ENCODE data around the gene CORO7.
"Not testable (repeated sequence)": the region's sequence is repeated elsewhere in the genome, so short reads cannot be mapped to it uniquely, and the experiment has no call there.

CORO7 gene

GRCh38 chr16:4344983-4345835, 71.2 kb downstream of the CORO7 start:
- peak; percentile 48 to 97 (median 74) for DNase-seq
- intact Hi-C loops (cut with DNase I): no loop called here

GRCh38 chr16:4344300-4344982, 72.0 kb downstream of the CORO7 start:
- DNase-seq; intact Hi-C loops (cut with DNase I): not testable (repeated sequence)

GRCh38 chr16:4342866-4343744, 73.3 kb downstream of the CORO7 start:
- peak in 1 of 10 donors; percentile 85 for DNase-seq
- intact Hi-C loops (cut with DNase I): no loop called here

- peak in 1 of 10 donors; percentile 80 for DNase-seq
- intact Hi-C loops (cut with DNase I): no loop called here
Measured at GRCh38 chr16:4341250-4341649, 75.1 kb downstream of the CORO7 start.

GRCh38 chr16:4340443-4340842, 76.0 kb downstream of the CORO7 start:
- DNase-seq: peak in 2 of 10 donors; percentile 68 to 77
- intact Hi-C loops (cut with DNase I): no loop called here

- intact Hi-C loops (cut with DNase I): no loop called here
- peak in 2 of 10 donors; percentile 82 to 89 for DNase-seq
Measured at GRCh38 chr16:4339909-4340308, 76.5 kb downstream of the CORO7 start.

- intact Hi-C loops (cut with DNase I): no loop called here
- no peak for DNase-seq
Measured at GRCh38 chr16:4339455-4339854, 76.9 kb downstream of the CORO7 start.

- peak in 1 of 10 donors; percentile 67 for DNase-seq
- intact Hi-C loops (cut with DNase I): no loop called here
Measured at GRCh38 chr16:4338712-4339299, 77.6 kb downstream of the CORO7 start.

- peak in 2 of 10 donors; percentile 70 to 82 for DNase-seq
- intact Hi-C loops (cut with DNase I): no loop called here
Measured at GRCh38 chr16:4338125-4338582, 78.2 kb downstream of the CORO7 start.

GRCh38 chr16:4337540-4338088, 78.8 kb downstream of the CORO7 start:
- intact Hi-C loops (cut with DNase I): no loop called here
- no peak for DNase-seq

- intact Hi-C loops (cut with DNase I): no loop called here
- DNase-seq: peak in 1 of 10 donors; percentile 83
Measured at GRCh38 chr16:4336701-4337539, 79.5 kb downstream of the CORO7 start.

- DNase-seq: peak in 2 of 10 donors; percentile 80 to 82
- intact Hi-C loops (cut with DNase I): loop anchor here (5.0 kb wide), 1 partner anchor 133 kb away; no protein-coding TSS in a partner anchor
Measured at GRCh38 chr16:4334724-4335495, 81.5 kb downstream of the CORO7 start.

GRCh38 chr16:4333714-4334113, 82.7 kb downstream of the CORO7 start:
- DNase-seq: not testable (repeated sequence)
- intact Hi-C loops (cut with DNase I): loop anchor here (5.0 kb wide), 1 partner anchor 131 kb away; no protein-coding TSS in a partner anchor

- intact Hi-C loops (cut with DNase I): loop anchor here (5.0 kb wide), 1 partner anchor 131 kb away; no protein-coding TSS in a partner anchor
- no peak for DNase-seq
Measured at GRCh38 chr16:4333308-4333638, 83.1 kb downstream of the CORO7 start.

- DNase-seq: no peak
- intact Hi-C loops (cut with DNase I): loop anchor here (5.0 kb wide), 1 partner anchor 130 kb away; no protein-coding TSS in a partner anchor
Measured at GRCh38 chr16:4332623-4333307, 83.6 kb downstream of the CORO7 start.

- intact Hi-C loops (cut with DNase I): loop anchor here (5.0 kb wide), 1 partner anchor 130 kb away; no protein-coding TSS in a partner anchor
- DNase-seq: peak in 1 of 10 donors; percentile 67
Measured at GRCh38 chr16:4332083-4332482, 84.3 kb downstream of the CORO7 start.

- peak; percentile 59 to 97 (median 84) for DNase-seq
- intact Hi-C loops (cut with DNase I): loop anchor here (1.0 to 5.0 kb wide), 2 partner anchors 42 to 128 kb away; no protein-coding TSS in a partner anchor
Measured at GRCh38 chr16:4330277-4330874, 86.0 kb downstream of the CORO7 start.

Measured in posterior cingulate gyrus (tissue), 11 donors.